HG03457 (cell line): ENCODE measurements around the gene PLA2G7.
"Not testable (repeated sequence)": the region's sequence is repeated elsewhere in the genome, so short reads cannot be mapped to it uniquely, and the experiment has no call there.

ENCODE experiments used
- ATAC-seq: cut with Tn5 transposase; IDR thresholded peaks from one replicate; pipeline ENCODE4 v1.9.1; 2021; ENCODE audit warnings: moderate number of reproducible peaks; ENCODE audit not compliant: unreplicated experiment

Gene PLA2G7

DNA sequence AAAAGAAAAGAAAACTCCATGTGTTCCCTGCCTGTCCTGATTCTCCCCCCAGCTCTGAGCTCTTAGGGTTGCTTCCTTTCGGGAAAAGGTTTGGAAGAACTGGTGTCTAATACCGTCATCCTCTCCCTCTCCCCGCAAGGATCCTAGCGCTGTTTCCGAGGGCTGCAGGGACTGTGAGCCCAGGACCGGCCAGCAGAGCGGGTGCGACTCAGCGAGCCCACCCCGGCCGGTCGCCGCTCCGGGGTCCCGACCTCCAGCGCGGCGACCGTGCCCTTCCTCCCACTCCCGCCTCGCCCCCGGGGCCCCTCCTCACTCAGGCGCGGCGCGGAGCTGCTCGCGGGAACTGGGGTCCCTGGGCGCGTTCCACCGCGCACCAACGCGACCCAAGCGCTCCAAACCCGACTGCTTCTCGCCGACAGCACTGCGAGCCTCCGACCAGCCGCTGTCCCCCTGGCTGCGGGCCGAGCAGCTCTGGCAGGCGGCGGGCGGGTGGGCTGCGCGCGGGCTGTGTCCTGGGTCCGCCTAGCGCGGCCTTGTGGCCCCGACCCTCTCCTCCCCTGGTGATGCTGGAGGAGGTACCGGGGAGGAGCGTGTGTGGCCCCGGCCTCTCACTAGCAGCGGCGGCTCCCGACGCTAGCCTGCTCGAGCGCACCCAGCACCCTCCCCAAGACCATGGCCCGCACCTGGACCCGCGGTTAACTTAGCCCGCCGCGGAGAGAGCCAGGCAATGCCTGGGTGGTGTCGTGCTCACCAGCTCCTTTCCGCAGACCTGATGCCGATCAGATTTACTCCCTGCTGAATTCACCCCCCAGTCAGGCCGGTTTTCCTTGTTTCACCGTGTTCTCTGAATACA, at the start of gene PLA2G7:
Gene PLA2G7, minus strand, starts transcription at position 509 of the 853 bp plus-strand sequence. CDS start 12,484 bp downstream, outside the sequence.
- no peak for ATAC-seq

DNA sequence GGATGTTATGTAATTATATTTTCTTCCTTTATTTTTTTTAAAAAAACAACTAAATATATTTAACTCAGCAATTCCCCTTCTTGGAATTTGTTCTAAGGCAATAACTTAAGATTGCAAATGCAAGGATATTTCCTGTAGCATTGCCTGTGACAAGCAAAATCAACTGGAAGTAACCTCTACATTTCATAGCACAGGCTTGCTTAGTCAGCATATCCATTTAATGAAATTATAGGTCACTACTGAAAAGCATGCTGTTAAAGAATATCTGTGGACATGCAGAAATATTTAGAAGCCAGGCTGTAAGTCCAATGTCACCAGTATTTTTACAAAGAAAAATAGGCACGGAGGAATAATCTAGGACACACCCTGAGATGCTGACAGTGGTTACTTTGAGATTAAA, 49.4 kb upstream of the PLA2G7 start:
- no peak for ATAC-seq

DNA sequence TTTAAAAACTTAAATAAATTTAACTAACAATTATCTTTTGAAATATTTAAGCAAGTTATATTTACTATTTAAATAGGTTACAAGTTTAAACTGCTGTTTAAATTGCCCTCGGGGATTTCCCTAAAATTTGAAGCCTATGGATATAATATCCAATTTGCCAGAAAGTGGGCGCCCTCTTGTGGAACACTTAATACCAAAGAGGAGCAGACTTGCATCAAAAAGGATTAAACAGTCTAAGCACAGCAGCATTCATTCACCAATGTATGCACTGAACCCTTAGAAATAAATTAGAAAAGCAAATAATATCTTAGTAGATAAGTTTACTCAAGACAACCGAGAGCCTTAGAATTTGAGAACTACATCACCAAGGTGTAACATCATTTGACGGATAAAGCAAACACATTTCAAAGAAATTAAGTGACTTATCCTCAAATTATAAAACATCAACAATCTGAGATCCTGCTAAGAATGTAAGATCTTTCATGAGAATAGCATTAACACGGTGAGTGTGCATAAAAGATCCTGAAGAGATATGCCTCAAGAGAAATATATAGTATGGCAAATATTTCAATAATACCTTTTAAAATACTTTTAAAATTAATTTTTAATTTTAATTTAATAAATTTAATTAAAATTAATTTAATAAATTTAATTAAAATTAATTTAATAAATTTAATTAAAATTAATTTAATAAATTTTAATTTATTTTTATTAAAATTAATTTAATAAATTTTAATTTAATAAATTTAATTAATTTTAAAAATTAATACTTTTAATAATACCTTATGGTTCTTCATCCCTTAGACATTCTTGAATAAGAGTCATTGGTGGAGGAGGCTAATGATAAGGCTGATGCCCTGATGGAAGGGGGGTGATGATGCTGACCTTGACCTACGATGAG, 46.6 kb upstream of the PLA2G7 start:
- ATAC-seq: no peak

DNA sequence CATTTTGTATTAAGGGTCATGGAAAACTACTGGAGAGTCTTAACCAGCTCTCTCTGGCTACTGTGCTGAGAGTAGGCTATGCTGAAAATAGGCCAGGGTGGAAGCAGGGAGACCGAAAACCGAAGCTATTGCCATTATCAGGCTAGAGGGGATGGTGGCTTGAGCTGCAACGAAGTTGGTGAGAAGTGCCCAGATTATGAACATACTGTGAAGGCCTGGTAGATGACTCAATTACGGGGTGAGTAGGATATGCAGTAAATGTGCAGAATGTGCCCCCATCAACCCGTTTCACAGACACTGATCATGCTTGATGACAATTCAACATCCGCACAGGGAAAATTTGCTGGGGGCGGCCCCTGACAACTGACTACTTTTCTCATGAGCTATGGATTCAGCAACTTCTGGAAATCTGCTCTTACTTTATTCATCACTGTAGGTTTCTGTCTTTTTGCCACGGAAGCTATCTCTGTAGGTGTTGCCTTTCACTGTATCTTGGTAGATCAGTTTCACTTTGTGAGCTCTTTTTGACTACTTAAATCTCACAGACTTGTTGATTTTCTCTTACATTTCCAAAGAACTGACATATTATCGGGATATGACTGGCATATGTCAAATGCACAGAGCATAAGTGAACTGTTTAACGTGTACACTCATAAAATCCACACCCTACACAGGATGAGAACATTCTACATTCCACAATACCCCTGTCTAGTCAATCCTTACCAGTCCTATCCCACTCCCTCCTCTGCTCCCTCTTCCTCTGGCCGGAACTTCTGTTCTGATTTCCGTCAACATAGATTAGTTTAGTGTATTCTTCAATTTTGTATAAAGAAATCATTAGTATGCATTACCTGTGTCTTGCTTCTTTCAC, 42.5 kb upstream of the PLA2G7 start:
- ATAC-seq: no peak

DNA sequence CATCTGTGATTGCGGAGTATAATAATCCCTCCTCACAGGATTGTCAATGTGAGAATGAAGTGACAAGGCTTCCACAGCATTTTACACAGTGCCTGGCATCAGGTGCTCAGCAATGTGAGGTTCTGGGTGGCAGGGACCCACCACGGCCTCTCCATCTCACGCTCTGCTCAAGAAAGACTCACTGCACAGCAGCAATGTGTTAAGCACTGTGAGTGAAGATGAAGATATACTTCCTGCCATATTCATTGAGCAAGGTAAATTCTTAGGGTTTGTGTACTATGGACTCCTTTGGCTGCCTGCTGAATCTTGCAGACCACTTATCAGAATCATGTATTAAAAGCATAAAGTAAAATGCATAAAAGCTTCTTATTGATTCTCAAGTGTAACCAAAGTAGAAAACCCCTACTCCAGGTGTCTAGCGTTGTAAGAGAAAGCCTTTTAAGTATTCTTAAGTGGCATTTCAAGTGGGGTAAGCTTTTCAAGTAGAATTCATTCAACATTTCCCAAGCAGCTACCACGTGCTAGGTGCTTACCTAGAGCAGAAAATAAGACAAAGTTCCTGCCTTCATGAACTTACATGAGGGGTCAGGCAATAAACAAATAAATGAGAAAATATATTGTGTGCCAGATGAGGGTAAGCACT, 41.0 kb upstream of the PLA2G7 start:
- no peak for ATAC-seq

DNA sequence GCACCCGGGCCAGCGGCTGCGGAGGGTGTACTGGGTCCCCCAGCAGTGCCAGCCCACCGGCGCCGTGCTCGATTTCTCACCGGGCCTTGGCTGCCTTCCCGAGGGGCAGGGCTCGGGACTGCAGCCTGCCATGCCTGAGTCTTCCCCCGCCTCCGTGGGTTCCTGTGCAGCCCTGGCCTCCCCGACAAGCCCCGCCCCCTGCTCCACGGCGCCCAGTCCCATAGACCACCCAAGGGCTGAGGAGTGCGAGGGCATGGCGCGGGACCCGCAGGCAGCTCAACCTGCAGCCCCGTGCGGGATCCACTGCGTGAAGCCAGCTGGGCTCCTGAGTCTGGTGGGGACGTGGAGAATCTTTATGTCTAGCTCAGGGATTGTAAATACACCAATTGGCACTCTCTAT, 39.6 kb upstream of the PLA2G7 start:
- not testable (repeated sequence) for ATAC-seq

GRCh38 chr6:46773201-46773855, 38.2 kb upstream of the PLA2G7 start:
- no peak for ATAC-seq

DNA sequence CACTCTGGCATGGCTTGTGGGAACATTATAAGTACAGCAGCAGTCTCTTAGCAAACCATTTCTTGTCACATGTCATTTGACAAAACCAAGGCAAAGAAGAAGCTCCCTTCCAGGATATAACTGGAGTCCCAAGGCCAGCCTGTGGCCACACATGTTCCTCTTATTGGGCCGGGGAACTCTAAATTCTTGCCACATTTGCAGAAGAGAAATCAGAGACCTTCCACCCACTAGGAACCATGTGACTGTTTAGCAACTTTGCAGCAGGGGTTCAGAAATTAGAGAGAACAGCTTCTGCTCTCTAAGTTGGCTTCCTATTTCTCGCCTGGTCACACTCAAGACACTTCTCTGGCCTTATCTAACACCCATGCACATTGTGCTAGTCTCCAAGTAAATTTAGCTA, 37.6 kb upstream of the PLA2G7 start:
- no peak for ATAC-seq

- ATAC-seq: no peak
These were observed 36.8 kb upstream of the PLA2G7 start for GRCh38 chr6:46772016-46772415.

GRCh38 chr6:46764961-46765360, 29.8 kb upstream of the PLA2G7 start:
- no peak for ATAC-seq

GRCh38 chr6:46764280-46764679, 29.1 kb upstream of the PLA2G7 start:
- not testable (repeated sequence) for ATAC-seq

DNA sequence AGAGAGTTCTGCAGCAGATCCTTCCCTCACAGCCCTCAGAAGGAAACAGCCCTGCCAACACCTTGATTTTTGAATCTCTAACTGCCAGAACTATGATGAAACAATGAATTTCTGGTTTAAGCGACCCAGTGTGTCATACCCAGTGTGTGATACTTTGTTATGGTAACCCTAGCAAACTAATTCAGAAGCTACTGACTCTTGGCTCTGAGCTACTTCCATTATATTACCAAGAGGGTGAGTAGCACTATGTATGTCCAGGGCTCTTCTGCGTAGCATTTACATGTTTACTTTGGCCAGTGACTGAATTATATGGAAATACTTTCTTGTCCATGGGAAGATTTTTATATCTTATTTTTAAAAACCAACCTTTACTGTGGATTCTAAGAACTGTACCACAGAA, 28.3 kb upstream of the PLA2G7 start:
- no peak for ATAC-seq

DNA sequence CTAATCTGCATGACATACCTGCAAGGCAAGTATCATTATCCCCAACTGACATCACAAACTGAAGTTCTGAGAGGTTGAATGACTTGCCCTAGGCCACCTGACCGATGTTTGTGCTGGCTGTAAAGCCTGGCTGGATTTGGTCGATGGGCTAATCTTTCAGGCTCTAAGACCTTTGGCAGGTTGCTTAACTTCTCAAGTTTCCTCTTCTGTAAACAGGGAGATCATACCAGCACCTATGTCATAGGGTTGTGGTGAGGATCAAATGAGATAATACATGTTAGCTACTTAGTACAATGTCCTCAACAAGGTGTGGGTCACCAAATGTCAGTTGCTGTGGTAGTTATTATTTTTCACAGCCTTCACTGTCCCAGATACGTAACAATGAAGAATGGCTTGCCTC, 25.8 kb upstream of the PLA2G7 start:
- no peak for ATAC-seq

DNA sequence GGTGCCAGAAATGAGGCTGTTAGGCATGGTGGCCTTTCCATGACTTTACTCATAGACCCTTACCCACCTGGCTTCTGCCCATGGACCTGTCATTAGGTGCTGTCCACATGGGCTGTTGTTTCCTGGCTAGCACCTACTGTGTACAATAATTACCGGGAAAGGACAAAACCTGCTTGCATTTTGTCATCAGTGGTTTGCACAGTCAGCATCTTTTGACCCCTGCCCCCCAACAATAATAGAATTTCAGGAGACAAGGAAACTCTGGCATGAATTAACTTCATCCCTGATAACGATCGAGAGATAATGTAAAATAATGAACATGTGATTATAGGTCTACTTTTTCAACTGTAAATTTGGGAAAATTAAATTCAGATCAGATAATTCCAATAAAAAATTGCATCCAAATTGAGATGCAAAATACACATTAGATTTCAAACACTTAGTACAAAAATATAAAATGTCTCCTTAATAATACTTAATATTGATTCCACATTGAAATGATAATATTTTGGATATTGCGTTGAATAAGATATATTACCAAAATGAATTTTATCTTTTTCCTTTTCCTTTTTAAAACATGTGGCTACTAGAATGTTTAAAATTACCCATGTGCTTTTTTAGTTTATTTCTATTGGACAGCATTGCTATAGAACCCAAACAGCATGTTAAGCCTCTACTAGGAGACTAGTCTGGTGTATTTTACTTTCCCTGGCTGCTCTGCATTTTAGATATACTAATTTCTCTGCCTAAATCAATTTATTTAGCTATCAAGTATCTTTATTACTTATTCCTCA, 24.0 kb upstream of the PLA2G7 start:
- ATAC-seq: no peak

GRCh38 chr6:46757214-46757596, 22.0 kb upstream of the PLA2G7 start:
- ATAC-seq: no peak

DNA sequence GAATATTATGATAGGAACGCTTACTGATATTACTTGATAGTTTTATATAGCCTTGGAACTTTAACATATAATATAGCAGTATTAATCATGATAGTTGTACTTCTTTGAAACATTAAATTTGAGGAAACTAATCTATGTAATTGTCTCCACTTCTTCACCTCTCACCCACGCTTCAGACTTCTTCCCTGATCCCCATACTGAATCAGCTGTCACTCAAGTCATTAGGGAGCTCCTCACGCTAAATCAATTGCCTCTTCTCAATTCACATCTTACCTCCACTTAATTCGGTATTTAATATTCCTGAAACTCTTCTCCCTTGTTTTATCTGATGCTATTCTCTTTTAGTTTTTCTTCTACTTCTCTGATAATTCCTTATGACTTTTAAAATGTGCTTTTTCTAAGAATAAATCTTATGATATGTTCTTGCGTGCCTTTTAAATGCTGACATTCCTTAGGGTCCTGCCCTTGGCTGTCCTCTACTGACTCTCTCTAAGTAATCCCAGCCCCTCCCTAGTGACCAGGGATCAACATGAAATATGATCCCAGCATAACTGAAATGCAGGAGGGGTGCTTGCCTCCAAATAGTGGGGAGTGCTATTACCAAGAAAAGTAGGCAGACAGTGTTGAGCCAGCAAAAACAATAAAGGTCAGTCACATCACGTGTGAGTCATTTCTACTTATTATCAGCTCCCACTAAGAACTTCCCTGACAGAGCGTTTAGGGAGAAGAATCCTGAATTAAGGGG, 21.5 kb upstream of the PLA2G7 start:
- ATAC-seq: no peak

DNA sequence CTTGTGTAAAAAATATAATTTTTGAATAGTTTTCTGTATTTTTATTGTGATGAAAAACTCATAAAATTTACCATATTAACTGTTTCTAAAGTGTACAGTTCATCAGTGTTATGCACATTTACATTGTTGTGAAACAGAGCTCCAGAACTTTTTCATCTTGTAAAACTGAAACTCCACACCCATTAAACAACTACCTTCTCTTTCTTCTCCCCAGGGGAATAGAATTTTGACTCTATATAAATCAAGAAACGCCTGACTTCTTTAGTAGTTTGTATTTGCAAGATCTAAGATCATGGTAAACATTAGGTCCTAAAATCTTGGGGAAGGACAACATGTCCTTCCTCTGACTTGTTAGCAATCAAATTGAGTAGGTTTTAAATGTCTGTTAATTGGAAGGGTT, 20.7 kb upstream of the PLA2G7 start:
- ATAC-seq: no peak

- no peak for ATAC-seq
These were observed 16.5 kb upstream of the PLA2G7 start for GRCh38 chr6:46751658-46752057.
